HG03159 (cell line): ENCODE results near the gene FUBP1.
A peak's percentile ranks its signal among the peaks of the same experiment; 100 is the strongest.
"Not testable (repeated sequence)": the region's sequence is repeated elsewhere in the genome, so short reads cannot be mapped to it uniquely, and the experiment has no call there.

ENCODE experiments used
- ATAC-seq: cut with Tn5 transposase; IDR thresholded peaks from one replicate; pipeline ENCODE4 v1.9.1; 2021; ENCODE audit warnings: mild to moderate bottlenecking, moderate library complexity; ENCODE audit not compliant: unreplicated experiment

FUBP1 gene

DNA sequence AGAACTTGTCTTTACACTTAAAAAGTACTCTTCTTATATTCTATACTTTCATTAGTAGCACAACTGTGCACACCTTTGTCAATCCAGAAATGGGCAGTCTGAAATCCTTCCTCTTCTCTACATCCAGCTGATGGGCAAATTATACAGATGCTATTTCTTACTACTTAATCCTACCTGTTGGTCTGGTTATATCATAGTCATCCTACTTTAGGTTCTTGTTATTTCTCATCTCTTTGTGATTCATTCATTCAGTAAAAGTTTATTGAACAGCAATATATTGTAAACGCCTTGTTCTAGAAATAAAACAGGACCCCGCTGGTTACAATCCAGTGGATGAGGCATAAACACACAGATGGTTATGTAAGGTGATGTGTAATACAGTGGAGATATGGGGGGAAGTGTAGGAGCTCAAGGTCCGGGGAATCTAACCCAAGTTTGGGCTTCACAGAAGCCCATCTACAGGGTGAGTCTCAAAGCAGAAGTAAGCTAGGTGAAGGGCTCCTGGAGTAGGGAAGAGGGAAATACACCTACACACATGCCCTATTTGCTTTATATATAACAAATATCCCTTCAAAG is 11.8 kb upstream of the FUBP1 start:
- no peak for ATAC-seq

DNA sequence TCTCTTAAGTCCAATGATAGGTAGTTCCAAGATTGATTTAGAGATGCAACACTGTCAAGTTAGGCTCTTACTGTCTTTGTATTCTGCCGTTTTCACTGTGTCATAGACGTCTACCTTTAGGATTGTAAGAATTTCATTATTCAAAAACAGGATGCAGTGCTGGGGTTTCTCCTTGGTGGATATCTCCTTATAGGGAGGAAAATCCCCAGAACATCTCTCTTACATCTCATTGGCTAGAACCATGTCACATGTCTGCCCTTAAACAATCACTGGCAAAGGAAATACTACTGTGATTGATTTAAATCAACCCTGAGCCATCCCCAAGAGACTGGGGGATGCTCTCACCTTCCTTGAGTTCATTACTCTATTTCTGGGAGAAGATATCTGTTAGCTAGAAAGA is 10.9 kb upstream of the FUBP1 start:
- no peak for ATAC-seq

DNA sequence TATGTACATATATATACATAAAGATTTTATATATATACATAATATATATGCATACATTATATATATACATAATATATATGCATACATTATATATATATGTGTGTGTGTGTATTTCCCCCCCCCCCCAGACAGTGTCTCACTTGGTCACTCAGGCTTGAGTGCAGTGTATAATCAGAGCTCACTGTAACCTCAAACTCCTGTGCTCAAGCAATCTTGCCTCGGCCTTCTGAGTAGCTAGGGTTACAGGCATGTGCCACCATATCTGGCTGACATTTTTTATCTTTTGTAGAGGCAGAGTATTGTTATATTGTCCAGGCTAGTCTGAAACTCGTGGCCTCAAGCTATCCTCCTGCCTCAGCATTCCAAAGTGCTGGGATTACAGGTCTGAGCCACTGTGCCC is 9.0 kb upstream of the FUBP1 start:
- ATAC-seq, result no peak

DNA sequence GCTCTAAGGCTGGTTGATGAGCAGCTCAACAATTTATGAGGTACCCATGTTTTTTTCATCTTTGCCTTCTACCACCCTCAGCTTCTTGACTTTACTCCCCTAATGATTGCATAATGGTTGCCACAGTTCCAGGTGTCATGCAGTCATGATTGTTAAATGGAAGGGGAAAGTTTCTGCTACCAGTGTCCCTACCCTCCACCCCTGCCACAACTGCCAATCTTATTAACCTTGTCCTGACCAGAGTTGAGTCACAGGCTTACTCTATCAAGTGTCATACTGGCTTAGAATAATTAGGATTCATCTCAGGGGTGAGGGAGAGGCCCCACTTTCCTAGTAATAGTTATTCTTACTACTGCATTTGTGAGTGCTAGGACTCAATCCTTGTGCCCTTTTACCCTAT is 7.9 kb upstream of the FUBP1 start:
- ATAC-seq, result no peak

DNA sequence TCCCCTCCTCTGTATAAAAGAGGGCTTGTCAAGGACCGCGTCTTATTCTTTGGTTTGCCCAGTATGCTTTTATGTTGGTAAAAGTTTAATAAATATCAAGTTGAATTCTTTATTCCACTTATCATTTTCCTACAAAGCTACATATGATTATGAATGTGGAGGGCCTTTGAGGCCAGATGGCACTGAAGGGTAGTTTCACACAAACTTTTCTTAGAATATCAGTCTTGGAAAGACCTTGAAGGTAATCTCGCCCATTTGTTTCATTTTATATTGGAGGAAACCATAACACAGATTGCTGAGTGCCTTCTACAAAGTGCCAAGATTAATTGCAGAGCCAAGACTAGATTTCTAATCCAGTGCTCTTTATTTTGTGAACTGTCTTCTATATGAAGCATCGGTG is 5.8 kb upstream of the FUBP1 start:
- no peak for ATAC-seq

DNA sequence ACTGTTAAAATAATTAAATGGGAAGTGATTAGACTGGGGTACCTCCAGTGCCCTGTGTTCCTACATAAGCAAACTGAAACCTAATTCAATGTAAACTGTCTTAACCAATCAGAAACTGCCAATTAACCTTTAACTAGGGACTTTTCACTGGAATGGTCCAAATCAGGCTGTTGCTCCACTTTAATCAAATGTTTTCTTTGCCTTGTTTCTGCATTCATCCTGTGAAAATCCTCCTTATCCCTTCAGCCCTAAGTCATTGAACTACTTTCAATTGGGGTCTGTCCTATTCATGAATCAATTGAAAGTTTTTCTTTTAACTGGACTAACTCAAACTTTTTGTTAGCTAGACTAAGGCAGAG is 5.1 kb upstream of the FUBP1 start:
- no peak for ATAC-seq

DNA sequence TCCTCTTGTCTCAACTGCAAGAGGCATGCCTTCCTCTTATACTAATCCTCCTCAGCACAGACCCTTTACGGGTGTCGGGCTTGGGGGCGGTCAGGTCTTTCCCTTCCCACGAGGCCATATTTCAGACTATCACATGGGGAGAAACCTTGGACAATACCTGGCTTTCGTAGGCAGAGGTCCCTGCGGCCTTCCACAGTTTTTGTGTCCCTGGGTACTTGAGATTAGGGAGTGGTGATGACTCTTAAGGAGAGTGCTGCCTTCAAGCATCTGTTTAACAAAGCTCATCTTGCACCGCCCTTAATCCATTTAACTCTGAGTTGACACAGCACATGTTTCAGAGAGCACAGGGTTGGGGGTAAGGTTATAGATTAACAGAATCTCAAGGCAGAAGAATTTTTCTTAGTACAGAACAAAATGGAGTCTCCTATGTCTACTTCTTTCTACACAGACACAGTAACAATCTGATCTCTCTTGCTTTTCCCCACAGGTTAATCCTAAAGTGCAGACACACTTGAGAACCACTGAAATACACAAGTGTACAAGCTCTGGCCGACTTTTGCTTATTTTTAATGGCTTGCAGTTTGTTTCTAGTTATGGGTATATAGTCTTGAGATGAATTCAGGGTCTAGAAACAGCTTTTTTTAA is 4.6 kb upstream of the FUBP1 start:
- not testable (repeated sequence) for ATAC-seq

DNA sequence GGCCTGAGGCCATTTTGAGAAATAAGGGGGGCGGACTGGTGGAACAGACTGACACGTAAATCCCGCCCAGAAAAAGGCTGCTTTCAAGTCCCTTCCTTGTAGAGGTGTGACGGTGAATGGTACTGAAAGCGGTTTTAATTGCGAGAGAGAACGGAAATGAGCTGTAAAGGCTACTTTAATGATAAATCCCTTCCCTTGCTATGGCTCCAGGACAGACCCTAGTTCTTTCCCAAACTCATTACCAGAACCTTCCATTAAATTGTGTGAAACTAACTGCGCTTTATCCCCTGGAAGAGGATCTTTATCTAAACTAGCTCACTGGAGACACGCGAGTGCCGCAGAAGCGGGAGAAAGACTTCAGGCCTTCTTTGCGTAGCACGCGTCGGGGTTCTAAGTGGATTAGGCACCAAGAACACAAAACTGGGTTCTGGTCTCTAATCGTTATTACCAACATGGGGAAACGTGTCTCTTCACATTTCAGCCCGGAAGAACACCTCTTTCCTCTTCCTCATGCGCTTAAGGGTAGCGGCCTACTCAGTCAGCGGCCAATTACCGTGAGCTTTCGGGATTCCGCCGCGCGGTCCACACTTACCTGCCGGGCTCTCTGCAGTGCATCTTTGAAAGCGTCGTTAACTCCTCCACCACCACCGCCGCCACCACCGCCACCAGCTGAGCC is 441 bp downstream of the FUBP1 start:
- ATAC-seq, result peak; percentile 71

DNA sequence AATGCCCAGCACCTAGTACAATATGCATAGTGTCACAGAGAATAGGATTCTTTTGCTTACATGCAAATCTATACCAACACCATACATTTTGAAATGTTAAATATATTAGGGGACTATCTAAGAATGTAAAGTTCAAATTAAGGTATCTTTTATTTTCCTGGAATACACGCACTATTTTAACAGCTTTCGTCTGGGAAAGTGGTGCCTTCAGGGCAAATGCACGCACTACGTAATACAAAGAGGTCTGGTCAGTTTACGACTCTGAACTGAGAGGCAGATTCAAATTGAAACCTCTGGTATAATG is 931 bp downstream of the FUBP1 start:
- ATAC-seq, result no peak

DNA sequence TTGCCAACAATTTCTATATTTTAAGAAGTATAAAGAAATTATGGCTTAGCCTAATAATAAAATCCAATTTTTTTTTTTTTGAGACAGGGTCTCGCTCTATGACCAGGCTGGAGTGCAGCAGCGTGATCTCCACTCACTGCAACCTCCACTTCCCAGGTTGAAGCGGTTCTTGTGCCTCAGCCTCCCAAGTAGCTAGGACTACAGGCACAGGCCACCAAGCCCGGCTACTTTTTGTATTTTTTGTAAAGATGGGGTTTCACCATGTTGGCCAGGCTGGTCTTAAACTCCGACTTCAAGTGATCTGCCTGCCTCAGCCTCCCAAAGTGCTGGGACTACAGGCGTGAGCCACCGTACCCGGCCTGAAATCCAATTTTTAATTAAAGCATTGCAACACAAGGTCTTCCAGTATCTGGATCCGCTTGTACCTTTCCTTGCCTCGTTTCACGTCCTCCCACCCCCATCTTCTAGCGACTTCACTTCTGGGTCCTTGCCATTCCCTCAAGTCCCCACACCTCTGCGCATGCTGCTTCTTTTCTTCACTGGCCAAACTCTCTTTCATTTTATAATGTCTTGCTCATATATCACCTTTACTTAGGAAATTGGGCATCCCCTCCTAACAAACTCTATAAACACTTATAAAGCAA is 2.3 kb downstream of the FUBP1 start:
- ATAC-seq, result no peak

DNA sequence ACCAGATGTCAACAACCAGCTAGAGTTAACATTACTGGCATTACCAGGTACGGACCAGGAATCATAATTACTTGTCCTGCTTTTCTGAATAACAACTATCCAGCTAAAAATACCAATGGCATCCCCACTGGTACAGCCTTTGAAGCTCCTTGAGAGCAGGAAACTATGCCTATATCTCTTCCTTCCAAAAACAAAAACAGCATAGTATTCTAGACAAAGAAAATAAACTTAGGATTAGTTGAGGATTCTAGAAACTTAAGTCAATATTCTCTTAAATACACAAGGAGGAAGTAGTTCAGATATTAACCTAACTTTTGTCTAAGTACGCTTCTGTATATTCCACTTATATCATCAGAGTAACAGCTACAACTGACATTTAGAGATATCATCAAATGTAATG is 3.0 kb downstream of the FUBP1 start:
- no peak for ATAC-seq

DNA sequence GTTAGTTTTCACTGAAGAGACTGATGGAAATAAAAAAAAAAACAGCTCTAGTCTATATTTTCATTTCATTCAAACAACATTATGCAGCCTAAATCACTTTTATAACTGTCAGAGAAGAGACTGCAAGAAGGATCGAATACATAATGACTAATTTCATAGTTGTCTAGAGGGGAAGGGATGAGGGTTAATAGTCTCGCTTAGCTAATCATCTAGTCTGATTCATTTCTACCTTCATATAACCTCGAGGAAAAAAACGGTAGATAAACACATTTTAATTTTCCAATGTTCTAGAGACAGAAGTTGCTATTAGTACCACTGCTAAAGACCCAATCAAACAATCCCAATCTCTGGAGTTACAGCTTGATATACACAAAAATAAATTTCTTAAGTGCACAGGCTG is 3.5 kb downstream of the FUBP1 start:
- ATAC-seq, result no peak

DNA sequence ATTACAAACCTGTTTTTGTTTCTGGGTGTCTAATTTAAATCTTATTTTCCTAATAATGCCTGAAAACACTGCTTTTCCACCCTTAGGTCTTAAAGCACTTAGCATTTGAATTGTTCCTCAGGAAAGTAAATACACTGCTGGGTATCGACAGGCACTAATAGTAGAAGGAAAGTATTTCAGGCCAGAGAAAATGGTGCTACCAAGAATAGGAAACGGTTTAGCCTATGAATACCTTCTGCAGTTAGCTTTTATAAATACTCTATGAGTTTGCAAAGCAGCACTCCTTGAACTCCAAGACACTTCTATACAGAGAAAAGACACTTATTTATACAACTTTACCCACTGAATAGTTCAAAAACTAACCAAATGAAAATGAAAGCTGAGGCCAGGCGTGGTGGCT is 6.8 kb downstream of the FUBP1 start:
- no peak for ATAC-seq

DNA sequence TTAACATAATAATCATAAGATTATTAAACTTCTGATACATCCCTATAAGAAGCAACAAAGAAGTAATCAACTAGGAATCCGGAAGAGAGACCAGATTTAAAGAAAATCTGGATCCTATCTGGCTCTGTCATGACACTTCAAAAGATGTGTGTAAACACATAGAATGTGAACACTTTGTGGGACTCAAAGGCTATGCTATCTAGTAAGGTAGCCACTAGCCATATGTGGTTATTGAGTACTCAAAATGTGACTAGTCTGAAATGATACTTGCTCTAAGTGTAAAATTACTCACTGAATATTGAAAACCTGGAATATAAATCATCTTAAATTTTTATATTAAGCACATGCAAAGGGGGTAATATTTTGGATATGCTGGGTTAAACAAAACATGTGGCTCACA is 8.7 kb downstream of the FUBP1 start:
- no peak for ATAC-seq

DNA sequence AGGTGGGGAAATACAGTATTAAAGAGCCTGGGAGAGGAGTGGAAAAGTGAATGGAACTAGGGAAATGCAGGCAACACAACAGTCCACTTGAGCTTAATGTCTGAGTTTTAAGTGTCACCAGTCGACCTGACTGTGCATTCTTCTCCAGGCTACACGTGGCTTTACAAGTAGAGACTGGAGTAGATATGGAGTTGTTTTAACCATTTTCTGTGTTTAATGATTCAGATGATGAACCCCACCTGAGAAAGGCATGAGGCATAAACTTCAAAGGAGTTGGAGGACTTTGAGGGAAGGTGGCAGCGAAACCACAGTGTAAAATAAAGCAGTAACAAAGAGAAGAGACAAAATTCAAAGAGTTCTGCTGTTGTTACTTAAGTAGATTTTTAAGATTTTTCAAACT is 12.6 kb downstream of the FUBP1 start:
- no peak for ATAC-seq

DNA sequence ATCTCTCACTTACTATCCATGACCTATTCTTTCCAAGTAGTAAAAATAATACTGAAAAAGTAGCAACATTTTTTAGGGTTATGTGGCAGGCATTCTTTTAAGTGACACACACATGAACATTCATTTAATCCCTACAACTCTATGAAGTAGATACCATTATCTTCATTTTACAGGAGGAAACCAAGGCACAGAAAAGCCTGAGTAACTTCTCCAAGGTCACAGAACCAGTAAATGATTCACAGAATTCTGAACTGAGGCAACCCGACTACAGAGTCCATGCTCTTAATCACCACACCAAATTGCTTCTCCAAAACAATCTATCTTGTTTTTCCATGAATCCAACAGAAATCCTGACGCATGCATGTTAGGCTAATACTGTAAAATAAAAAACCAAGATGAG is 17.5 kb downstream of the FUBP1 start:
- no peak for ATAC-seq

DNA sequence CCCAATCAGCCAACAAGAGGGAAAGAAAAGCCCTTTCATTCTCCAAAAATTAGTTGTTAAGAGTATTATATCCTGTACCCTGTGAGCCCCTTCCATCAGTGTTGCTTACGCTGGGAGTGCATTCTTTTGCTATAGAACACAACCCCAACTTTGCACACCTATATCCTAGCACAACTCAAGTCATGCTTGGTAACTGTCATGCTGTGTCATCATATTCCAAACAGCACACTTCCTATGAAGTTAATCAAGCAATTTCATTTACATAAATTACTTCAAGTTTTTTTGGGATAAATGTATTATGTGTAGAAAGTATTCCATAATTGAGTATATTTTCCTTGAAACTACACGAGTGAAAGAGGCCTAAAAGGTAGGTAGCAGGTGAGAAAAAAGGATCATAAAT is 20.0 kb downstream of the FUBP1 start:
- ATAC-seq, result no peak

DNA sequence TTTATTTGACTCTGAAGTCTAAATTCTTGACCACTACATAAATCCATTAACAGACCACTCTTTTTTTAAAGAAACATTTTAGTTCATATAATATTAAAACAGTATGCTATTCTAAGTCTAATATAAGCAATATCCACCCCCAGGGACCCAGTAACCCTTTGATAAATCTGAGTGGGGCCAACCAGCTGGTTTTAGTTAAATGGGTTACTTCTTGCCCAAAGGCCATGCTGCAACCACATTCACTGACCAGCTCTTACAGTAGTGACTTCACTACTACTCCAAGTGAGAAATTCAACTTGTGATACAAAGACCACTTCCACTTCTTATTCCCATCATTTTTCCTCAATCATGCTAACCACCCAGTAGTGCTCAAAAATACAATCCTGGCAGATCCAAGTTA is 20.5 kb downstream of the FUBP1 start:
- ATAC-seq, result no peak

DNA sequence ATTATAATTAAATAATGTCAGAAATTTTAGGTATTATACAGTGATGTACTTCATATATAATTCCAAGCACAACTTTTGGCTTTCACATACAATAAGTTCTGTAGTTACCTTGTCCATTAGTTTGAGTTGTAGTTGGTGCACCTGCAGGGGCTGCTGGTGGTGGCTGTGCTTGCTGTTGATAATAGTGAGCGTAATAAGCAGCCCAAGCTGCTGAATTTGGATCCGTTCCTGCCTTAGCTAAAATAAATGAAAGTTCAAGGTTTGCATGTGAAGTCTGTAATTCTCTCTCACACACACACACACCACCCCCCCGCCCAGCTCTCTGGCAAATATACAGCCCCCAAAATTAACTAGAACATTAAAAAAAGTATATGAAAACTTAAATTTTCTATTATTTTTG is 22.4 kb downstream of the FUBP1 start:
- ATAC-seq, result no peak

DNA sequence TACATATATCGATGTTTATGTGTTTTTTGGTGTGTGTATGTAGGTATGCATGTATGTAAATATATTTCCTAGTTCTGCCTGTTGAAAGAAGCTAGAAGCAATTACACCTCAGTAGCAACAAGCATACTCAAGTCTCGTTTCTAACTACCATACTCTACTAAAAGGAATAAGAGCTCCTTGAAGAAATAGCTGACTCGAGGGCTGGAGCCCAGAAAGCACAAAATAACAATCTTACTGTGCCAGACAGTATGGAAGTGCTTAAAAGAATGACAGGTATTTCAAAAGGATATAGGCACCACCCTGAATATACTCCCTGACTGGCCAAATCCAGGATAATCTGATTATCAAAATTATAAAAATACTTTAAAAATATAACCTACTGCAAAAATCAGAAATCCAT is 23.2 kb downstream of the FUBP1 start:
- ATAC-seq, result no peak

DNA sequence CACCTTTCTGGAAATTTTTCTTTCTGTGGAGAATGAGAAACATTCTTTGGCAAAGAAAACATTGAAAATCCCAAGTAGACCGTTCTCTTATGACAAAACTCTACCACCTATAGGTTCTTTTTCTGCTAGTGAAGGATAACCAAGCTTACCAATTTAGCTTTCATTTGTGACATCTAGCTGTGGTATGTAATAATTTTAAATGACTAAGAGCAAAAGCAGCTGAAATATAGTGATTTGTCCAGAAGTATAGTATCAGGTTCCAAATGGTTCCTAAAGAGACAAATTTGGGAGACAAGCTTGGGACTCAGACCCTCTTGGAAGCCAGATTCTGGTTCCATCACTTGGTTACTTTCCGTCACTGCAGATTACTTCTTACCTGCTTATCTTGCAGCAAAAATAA is 24.4 kb downstream of the FUBP1 start:
- no peak for ATAC-seq

DNA sequence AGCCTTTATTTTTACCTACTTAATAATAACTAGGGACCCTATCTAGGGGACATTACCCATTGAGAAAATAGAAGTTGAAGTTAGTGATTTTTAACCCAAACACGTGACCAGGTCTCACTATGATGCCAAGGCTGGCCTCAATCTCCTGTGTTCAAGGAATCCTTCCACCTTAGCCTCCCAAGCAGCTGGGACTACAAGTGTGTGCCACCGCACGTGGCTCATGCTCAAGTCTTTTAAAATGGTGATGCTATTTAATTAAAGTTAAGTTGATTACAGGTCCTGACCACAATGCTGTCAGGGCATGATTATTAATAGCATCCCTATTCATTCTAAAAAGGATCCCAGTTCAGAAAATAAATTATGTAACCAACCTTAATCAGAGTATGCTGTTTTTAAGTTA is 25.0 kb downstream of the FUBP1 start:
- ATAC-seq, result no peak

DNA sequence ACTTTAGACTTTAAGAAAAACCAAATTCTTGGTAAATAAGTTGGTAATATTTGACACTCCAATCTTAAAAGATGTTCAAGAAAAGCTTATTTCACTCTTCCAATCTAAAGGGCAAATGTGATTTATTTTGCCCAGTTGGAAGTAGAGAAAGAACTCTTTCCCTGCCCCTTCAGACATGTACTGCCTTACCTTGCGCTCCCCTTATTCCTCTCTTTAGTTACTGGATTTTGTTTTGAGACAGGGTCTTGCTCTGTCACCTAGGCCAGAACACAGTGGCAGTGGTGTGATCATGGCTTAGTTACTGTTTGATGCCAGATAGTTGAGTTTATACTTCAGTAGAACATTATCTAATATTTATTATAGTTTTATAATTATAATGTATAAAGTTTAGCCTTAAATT is 27.5 kb downstream of the FUBP1 start:
- ATAC-seq, result no peak
